ENCODE measurements around the gene COL13A1. TPM values are rescaled to one million over a fixed set of nuclear protein-coding genes. Genes with fewer than 3 reads are reported as not detected.

COL13A1 gene
- polyA plus RNA-seq, 1 donor = 8.7 TPM

GRCh38 chr10:69885379-69886013 is 83.8 kb downstream of the COL13A1 start:
- no peak for DNase-seq (ENCODE audit: low read depth)

DNA sequence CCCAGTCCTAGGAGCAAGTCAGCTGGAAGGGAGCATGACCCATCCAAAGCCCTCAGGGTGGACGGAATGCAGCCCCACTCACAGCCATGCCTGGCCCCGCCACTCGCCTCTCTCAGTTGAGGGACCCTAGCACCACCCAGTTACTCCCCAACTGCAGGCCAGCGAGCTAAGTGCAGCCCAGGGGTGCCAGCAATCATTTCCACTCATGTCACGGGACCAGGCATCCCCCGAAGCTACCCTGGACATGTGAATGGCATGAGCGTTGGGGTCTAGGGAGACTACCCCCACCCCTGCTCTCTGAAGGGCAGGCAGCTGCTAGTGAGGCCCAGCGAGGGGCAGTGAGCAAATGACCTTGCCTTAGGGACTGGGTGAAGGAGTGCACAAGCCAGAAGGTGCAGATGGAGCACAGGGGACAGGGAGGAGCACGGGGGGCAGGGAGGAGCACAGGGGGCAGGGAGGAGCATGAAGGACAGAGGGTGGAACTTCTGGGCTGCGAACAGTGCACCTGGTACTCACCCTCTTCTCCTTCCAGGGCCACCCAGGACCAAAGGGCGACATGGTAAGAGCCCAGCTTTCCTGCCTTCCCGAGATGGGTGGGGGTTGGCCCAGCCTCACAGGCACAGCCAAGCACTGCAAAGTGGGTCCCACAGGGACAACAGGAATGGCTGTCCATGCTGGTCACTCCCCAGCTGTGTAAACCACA is 87.3 kb downstream of the COL13A1 start:
- no peak for DNase-seq (ENCODE audit: low read depth)

DNA sequence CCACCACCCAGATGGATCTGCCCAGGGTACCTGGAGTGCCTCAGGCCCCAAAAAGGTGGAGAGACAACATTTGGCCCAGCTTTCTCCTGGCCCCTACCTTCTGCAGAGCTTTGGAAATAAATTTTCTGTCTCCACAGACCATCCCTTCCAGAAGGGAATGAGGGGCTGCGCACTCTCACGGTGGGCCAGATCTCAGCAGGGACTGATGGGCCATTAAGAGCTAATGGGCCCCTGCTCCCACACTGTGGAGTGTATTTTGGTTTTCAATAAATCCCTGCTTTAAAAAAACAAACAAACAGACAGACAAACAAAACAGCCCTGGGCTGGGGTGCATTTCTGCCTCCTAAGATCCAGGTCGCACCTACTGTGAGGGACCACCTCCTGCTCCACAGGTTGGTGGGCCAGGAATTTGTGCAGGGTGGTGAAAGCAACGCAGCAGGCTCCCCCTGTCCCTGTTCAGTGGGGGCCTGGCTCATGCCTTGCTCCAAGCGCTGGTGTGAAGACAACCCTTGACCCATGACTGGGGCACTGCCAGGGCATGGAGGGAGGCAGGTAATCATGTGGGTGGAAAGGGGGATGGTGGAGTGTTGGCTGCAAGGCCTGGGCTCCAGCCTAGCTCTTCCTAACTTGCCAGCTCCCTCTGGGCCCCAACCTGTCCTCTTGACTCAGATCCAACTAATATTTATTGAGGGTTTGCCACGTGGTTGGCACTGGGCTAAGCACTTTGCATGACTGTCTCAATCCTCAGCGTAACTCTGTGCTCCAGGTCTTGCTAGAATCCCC is 88.5 kb downstream of the COL13A1 start:
- DNase-seq (ENCODE audit: low read depth) = no peak

GRCh38 chr10:69891057-69891617 is 89.4 kb downstream of the COL13A1 start:
- no peak for DNase-seq (ENCODE audit: low read depth)

DNA sequence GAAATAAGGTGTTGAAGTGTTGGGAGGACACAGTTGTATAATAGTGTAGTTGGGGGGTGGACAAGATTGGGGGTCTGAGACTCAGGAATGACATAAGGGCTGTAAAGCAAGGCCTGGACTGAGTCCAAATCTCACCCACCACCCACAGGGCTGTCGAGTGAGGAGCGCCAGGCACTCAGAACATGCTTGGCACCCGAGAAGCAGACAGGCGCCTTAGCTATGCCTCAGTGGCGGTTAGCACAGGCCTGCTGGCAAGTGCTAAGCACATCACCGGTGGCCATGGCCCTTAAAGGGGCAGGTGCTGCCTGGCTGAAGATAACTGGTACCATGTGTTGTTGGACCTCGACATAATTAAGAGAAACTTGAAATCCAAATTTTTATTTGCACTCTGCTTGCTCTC is 90.7 kb downstream of the COL13A1 start:
- no peak for DNase-seq (ENCODE audit: low read depth)

GRCh38 chr10:69892816-69893215 is 91.1 kb downstream of the COL13A1 start:
- DNase-seq (ENCODE audit: low read depth) = no peak

DNA sequence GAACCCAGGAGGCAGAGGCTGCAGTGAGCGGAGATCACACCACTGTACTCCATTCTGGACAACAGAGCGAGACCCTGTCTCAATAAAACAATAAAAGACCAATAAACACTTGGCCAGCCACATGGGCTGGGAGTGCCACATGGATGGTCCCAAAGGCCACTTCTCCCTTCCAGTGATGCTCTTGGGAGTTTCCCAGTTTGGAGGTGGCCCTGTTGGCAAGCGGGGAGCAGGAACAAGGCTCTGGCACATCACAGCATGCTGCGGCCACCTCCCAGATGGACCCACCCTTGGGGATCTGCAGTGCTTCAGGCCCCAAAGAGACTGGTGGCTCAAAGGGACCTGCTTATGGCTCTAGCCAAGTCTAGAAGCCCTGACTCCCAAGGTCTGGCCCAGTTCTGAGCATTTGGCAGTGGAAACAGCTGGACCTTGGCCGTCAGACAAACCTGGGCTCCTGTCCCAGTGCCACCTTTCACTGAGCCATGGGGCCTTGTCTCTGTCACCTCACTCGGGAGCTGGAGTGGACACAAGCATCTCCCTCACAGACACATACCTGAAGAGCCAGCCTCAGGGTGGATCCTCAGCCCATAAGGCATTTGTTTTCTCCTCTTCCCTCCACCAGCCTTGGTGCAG is 91.7 kb downstream of the COL13A1 start:
- DNase-seq (ENCODE audit: low read depth) = no peak

DNA sequence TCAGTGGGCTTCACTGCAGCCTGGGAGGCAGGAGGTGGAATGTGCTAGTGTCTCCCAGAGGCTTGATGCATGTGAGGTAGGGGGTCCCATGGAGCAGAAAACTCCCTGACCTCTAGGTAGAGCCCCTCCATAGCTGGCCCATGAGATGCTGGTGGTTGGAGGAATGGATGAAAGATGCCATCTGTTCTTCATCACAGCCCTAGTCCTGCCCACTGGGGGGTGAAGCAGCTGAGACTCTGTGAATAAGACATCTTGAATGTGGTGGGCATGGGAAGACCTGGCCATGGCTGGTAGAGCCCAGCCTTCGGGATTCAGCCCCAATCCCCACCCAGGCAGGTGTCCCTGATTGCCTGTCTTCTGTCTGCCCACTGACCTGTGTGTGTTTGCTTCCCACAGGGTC is 92.5 kb downstream of the COL13A1 start:
- DNase-seq (ENCODE audit: low read depth) = no peak

GRCh38 chr10:69895759-69896158 is 94.1 kb downstream of the COL13A1 start:
- DNase-seq (ENCODE audit: low read depth) = no peak

GRCh38 chr10:69896606-69897231 is 95.0 kb downstream of the COL13A1 start:
- no peak for DNase-seq (ENCODE audit: low read depth)

- DNase-seq (ENCODE audit: low read depth) = no peak
Measured at GRCh38 chr10:69897432-69897831, 95.7 kb downstream of the COL13A1 start.

DNA sequence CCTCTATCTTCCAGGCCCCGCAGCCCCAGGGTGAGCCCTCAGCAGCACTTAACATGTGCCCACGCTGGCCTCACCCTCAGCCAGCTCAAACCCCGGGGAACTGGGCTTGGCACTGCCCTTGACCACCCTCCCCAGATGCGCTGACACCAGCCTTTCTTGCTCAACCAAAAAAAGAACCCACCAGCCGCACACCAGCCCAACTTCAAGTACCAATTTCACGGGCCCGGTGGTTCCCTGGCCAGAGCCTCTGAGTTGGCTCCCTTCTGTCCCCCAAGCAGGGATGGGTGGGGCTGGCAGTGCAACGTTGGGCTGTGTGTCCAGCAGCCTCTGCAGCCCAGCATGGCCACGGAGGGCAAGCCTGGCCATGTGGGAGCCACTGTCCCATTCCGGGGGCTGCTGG is 96.3 kb downstream of the COL13A1 start:
- no peak for DNase-seq (ENCODE audit: low read depth)

DNA sequence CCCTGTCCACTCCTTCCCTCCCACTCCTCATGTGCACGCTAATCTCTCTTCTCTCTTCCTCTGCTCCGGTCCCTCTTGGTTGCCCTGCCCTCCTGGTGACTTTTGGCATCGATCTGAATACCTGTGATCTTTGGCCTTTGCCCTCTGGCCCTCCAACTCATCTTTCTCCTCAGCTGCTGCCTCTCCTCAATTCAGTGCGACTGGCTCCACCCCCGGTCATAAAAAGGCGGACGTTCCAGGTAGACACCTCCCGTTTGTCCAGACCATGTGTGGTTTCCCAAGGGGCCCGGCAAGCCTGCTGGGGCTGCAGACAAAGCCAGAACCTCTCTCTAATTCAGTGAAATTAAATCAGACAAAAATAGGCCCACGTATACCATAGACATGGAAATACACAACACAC is 96.8 kb downstream of the COL13A1 start:
- DNase-seq (ENCODE audit: low read depth) = no peak

GRCh38 chr10:69898941-69899340 is 97.2 kb downstream of the COL13A1 start:
- no peak for DNase-seq (ENCODE audit: low read depth)

- no peak for DNase-seq (ENCODE audit: low read depth)
Measured at GRCh38 chr10:69899727-69900595, 98.3 kb downstream of the COL13A1 start.

DNA sequence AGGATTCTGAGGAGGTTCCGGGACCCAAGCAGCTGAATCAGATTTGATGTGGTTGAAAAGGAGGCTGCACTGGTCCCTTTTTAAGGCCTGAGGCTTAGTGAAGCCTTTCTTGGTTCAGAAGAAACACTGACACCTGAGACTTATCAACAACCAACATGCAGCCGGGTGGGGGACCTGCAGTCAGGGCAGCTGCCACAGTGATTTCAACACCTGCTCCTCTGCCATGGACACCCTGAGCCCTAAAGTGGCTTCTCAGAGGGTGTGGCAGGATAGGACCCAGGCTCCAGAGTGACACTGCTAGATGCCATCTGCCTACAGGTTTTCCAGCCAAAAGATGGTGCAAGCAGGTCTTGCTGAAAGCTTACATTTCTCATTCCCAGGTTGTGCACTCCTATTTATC is 99.3 kb downstream of the COL13A1 start:
- DNase-seq (ENCODE audit: low read depth) = no peak

DNA sequence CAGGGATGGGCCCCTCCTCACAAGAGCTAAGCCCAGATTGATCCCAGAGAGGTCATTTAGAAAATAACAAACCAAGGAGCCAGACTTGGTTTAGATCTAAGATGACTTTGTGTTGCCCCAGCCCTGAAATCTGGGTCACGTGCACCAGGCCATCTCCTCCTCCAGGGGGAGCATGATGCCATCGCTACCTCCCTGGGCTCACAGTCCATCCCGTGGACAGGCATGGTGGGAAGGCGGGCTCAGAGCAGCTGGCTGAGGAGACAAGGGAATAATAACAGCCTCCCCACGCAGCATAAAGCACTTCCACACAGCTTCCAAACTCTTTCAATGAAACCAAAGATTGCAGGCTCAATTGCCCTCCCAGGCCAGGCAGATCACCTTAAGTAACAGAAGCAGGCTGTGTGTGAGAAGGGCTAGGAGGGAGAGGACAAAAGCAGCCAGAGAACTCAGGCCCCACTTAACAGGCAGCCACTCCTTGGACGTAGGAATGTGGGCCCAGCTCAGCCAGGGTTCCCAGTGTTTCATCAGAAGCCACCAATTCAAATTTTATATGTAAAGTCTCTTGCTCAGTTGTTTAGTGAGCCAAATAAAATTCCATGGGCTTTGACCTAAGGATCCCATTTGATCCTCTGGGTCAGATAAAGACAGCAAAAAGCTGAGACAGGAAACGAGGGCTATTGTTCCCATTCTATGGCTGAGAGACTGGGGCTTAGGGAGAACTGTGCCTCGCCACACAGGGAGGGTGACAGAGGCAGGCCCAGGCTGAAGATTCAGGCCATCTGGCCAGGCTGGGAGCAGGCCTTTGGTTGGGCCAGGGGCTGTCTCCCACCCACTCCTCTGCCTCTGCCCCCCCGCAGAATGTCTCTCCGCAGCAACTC is 100.2 kb downstream of the COL13A1 start:
- DNase-seq (ENCODE audit: low read depth) = no peak

DNA sequence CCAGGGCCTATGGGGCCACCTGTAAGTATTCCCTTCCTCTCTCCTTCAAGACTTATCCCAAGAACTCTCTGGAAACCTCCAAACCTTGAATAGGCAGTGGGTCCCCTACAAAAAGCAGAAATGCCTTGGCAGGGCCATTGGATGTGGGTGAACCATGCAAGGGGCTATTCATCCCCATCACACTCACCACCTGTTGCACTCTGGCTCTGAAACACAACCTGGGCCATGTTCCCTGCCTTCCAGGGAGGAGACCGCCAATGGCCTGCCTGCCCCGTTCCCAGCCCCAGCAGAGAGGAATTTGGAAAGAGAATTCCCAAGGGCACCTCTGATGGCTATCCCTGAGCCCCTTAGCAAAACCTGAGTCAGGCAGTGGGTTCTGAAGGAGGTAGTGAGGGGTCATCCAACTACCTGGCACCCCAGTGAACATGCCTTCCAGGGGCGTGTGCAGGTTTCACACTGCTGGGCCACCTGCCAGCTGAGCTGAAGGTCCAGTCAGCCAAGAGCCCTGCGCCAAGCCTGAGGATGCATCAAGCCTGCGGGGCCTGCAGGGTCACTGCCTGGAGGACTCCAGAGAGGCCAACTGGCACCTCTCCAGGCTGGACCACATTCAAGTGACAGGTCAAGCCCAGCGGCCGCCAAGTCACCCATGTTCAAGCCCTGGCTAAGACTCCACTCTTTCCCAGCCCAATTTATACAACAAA is 101.3 kb downstream of the COL13A1 start:
- no peak for DNase-seq (ENCODE audit: low read depth)

- DNase-seq (ENCODE audit: low read depth) = no peak
Measured at GRCh38 chr10:69904533-69904932, 102.8 kb downstream of the COL13A1 start.

All from forelimb muscle (tissue), 1 donor.